Renal pelvis (tissue), 4 donors: Measurements from ENCODE around the gene SCML1. TPM values are rescaled to one million over a fixed set of nuclear protein-coding genes. Genes with fewer than 3 reads are reported as not detected.
A peak's percentile ranks its signal among the peaks of the same experiment; 100 is the strongest.
"Not testable (repeated sequence)": the region's sequence is repeated elsewhere in the genome, so short reads cannot be mapped to it uniquely, and the experiment has no call there.

Experiments
- DNase-seq: peaks from one replicate; pipeline ENCODE4 v3.0.0-alpha.2; 2013
- polyA plus RNA-seq, 3 donors: library from polyadenylated mRNA; unstranded; fragments of 120-200 nt; gene quantifications; one replicate each; pipeline ENCODE4 v1.2.1, GENCODE V29; 2013; ENCODE audit not compliant: insufficient read length in 3 of 3

SCML1 gene
- polyA plus RNA-seq, 3 donors = 14.0 to 32.1 (median 30.2) TPM

GRCh38 chrX:17786554-17787347 lies 49.5 kb downstream of the SCML1 start:
- DNase-seq = not testable (repeated sequence)

- DNase-seq = no peak
These were observed 50.3 kb downstream of the SCML1 start for GRCh38 chrX:17787557-17787956.

GRCh38 chrX:17788439-17788838 lies 51.1 kb downstream of the SCML1 start:
- peak; percentile 22 for DNase-seq

GRCh38 chrX:17788956-17789562 lies 51.8 kb downstream of the SCML1 start:
- no peak for DNase-seq

GRCh38 chrX:17792826-17793225 lies 55.5 kb downstream of the SCML1 start:
- DNase-seq = no peak

GRCh38 chrX:17798921-17799320 lies 61.6 kb downstream of the SCML1 start:
- no peak for DNase-seq

- DNase-seq = no peak
These were observed 64.1 kb downstream of the SCML1 start for GRCh38 chrX:17801431-17801830.

GRCh38 chrX:17802756-17803155 lies 65.5 kb downstream of the SCML1 start:
- no peak for DNase-seq

GRCh38 chrX:17803449-17803848 lies 66.2 kb downstream of the SCML1 start:
- DNase-seq = no peak

Other genes starting within 250 kb of the SCML1 start
- gene RAI2, start 123.8 kb downstream of the SCML1 start, polyA plus RNA-seq = 10 to 100 TPM in 2 of 3 donors, 1 to 10 TPM in 1; 9.8 to 11.8 (median 10.8) TPM